Activated naive CD4-positive, alpha-beta T cell treated with anti-CD3 and anti-CD28 coated beads for 36 hours (primary cell): Measurements from ENCODE around the gene LSM3. TPM values are rescaled to one million over a fixed set of nuclear protein-coding genes. Genes with fewer than 3 reads are reported as not detected.

Source experiments
- total RNA-seq, 2 experiments: library from RNA; stranded (reverse); gene quantifications; one replicate each; pipeline ENCODE4 v1.2.3, GENCODE V29; 2021

The LSM3 gene
- total RNA-seq, 2 experiments from 2014 or later, result 26.1 to 26.2 TPM

Other genes starting within 250 kb of the LSM3 start
- 10 to 100 TPM; 16.2 to 17.9 TPM for gene CHCHD4, start 53.9 kb upstream of the LSM3 start, total RNA-seq
- 10 to 100 TPM; 18.3 to 19.8 TPM for gene TMEM43, start 53.8 kb upstream of the LSM3 start, total RNA-seq
- 10 to 100 TPM; 39.0 to 39.8 TPM for gene XPC, start 216 bp upstream of the LSM3 start, total RNA-seq
- gene SLC6A6, start 223.8 kb downstream of the LSM3 start, total RNA-seq, result 10 to 100 TPM; 32.2 to 36.9 TPM